Measurements from ENCODE around the gene TFCP2.

DNA sequence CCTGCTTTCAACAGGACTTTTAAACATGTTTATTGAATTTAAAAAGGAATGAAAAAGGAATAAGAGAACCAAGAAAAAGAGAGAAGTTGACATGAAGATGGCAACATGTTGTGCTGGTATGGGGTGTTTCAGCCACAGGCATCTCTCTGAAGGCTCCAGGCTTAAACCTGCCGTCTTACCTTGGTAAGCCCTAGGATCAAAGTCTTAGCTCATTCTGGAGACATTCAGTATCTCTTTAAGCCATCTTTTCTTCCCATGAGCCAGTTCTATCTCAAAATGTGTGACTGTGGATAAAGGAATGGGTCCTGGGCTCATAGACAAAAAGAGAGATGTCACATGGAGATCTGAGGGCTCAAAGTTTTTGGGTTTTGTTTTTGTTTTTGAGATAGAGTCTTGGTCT is 1.6 kb upstream of the TFCP2 start:
- TF ChIP-seq, protein P1, sequence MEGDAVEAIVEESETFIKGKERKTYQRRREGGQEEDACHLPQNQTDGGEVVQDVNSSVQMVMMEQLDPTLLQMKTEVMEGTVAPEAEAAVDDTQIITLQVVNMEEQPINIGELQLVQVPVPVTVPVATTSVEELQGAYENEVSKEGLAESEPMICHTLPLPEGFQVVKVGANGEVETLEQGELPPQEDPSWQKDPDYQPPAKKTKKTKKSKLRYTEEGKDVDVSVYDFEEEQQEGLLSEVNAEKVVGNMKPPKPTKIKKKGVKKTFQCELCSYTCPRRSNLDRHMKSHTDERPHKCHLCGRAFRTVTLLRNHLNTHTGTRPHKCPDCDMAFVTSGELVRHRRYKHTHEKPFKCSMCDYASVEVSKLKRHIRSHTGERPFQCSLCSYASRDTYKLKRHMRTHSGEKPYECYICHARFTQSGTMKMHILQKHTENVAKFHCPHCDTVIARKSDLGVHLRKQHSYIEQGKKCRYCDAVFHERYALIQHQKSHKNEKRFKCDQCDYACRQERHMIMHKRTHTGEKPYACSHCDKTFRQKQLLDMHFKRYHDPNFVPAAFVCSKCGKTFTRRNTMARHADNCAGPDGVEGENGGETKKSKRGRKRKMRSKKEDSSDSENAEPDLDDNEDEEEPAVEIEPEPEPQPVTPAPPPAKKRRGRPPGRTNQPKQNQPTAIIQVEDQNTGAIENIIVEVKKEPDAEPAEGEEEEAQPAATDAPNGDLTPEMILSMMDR (IDR thresholded peaks at IDR 0.05), result no peak
- no peak for TF ChIP-seq POLR2A (IDR thresholded peaks at IDR 0.05)
- no peak for TF ChIP-seq EP300 (IDR thresholded peaks at IDR 0.05)
